Endothelial cell of umbilical vein (primary cell): ENCODE results near the gene PARP1. TPM values are rescaled to one million over a fixed set of nuclear protein-coding genes. Genes with fewer than 3 reads are reported as not detected.

Source experiments
- BruUV-seq: library from RNA; stranded (reverse); fragments of 400-500 nt; replicated peaks from 2 replicates; lab custom pipeline; 2021; lab: Mats Ljungman, UMichigan
- CTCF ChIA-PET: fragments of 300-600, 350-600 bp; sonication (Branson Sonifier 250); formaldehyde crosslinking; loops from one replicate; lab custom pipeline; 2021; ENCODE audit warnings: antibody characterized with exemption, inconsistent platforms; lab: Charles Lee
- POLR2A ChIA-PET: fragments of 300-600, 350-600 bp; sonication (Branson Sonifier 250); formaldehyde crosslinking; loops from one replicate; lab custom pipeline; 2021; ENCODE audit warnings: antibody characterized with exemption, inconsistent platforms; lab: Charles Lee
- DNase-seq: peaks from one replicate; pipeline ENCODE4 v3.0.0-alpha.2; 2011; ENCODE audit warnings: low read depth, low spot score
- FAIRE-seq: peaks from 2 replicates; lab custom pipeline; 2011; peaks lifted over from hg19 to GRCh38; lab: Jason Lieb, UNC
- H2AFZ ChIP-seq: 2 replicates; pipeline ENCODE4 v1.6.0; 2012; ENCODE audit warnings: low read depth, low read length, control low read depth, inconsistent platforms
- H3K27ac ChIP-seq: 2 replicates; pipeline ENCODE4 v1.5.1; 2011; ENCODE audit warnings: low read depth, mild to moderate bottlenecking, control low read depth, low read length, moderate library complexity; ENCODE audit not compliant: insufficient read depth
- H3K27me3 ChIP-seq, 2 experiments: 2 replicates each; pipeline versions ENCODE4 v1.6.0 to v1.6.1; 2011; ENCODE audit warnings: low read length in 2 of 2, mixed read lengths in 1 of 2; ENCODE audit not compliant: control insufficient read depth in 2 of 2, insufficient read depth in 2 of 2
- H3K36me3 ChIP-seq, 2 experiments: 2 replicates in 1 of 2; 3 replicates in 1 of 2; pipeline ENCODE4 v1.5.1; 2011; ENCODE audit warnings: low read length in 2 of 2, mild to moderate bottlenecking in 1 of 2, moderate library complexity in 1 of 2; ENCODE audit not compliant: control insufficient read depth in 2 of 2, insufficient read depth in 2 of 2; ENCODE audit errors: extremely low read depth in 1 of 2
- H3K4me1 ChIP-seq: 3 replicates; pipeline ENCODE4 v1.5.1; 2011; ENCODE audit warnings: mild to moderate bottlenecking, low read length; ENCODE audit not compliant: control insufficient read depth, insufficient read depth; ENCODE audit errors: extremely low read depth
- H3K4me2 ChIP-seq: 2 replicates; pipeline ENCODE4 v1.6.1; 2011; ENCODE audit warnings: low read length, control low read depth, mixed read lengths; ENCODE audit not compliant: insufficient read depth
- H3K4me3 ChIP-seq, 3 experiments: fragments of 200-600 bp in 1 of 3; sonication (generic), shearing (Covaris generic) in 1 of 3; replicated peaks in 1 of 3; 2 replicates each; pipeline ENCODE4 v1.5.1; 2011 to 2016; ENCODE audit warnings: control low read depth in 3 of 3, low read length in 3 of 3, mild to moderate bottlenecking in 2 of 3, inconsistent platforms in 1 of 3, low read depth in 1 of 3, moderate library complexity in 1 of 3; ENCODE audit not compliant: insufficient read depth in 1 of 3
- H3K79me2 ChIP-seq: 2 replicates; pipeline ENCODE4 v1.6.0; 2012; ENCODE audit warnings: low read length, inconsistent platforms; ENCODE audit not compliant: control insufficient read depth, insufficient read depth
- H3K9ac ChIP-seq: replicated peaks from 2 replicates; pipeline ENCODE3; 2011; ENCODE audit warnings: low read length, control low read depth; ENCODE audit not compliant: insufficient read depth; ENCODE audit errors: extremely low read depth
- H3K9me1 ChIP-seq: replicated peaks from 3 replicates; pipeline ENCODE4 v1.6.0; 2011; ENCODE audit warnings: mild to moderate bottlenecking, low read length; ENCODE audit not compliant: control insufficient read depth, insufficient read depth; ENCODE audit errors: extremely low read depth
- H3K9me3 ChIP-seq: replicated peaks from 2 replicates; pipeline ENCODE4 v1.5.1; 2012; ENCODE audit warnings: low read length, inconsistent platforms; ENCODE audit not compliant: control insufficient read depth, insufficient read depth
- H4K20me1 ChIP-seq: replicated peaks from 2 replicates; pipeline ENCODE3; 2011; ENCODE audit warnings: mild to moderate bottlenecking, low read length; ENCODE audit not compliant: control insufficient read depth, insufficient read depth; ENCODE audit errors: extremely low read depth
- CTCF ChIP-seq, 2 donors: IDR thresholded peaks; 1 replicate in 1 of 2; 2 replicates in 1 of 2; pipeline ENCODE4 v1.5.1; 2011; ENCODE audit warnings: low read length in 2 of 2, mild to moderate bottlenecking in 2 of 2, moderate library complexity in 2 of 2, control low read depth in 1 of 2, inconsistent platforms in 1 of 2, low read depth in 1 of 2; ENCODE audit not compliant: insufficient read depth in 1 of 2; ENCODE audit errors: extremely low read depth in 1 of 2
- EZH2 ChIP-seq: IDR thresholded peaks from 2 replicates; pipeline ENCODE4 v1.6.1; 2012; ENCODE audit warnings: borderline replicate concordance, low read depth, mild to moderate bottlenecking, moderate library complexity, low read length, inconsistent platforms; ENCODE audit not compliant: severe bottlenecking
- FOS ChIP-seq: IDR thresholded peaks from 2 replicates; pipeline ENCODE4 v1.6.1; 2011; ENCODE audit warnings: mild to moderate bottlenecking, low read length, moderate library complexity, borderline replicate concordance; ENCODE audit not compliant: insufficient read depth
- GATA2 ChIP-seq: IDR thresholded peaks from 2 replicates; pipeline ENCODE4 v1.7.0; 2011; ENCODE audit warnings: low read depth, mild to moderate bottlenecking, moderate library complexity, mixed read lengths, low read length; ENCODE audit not compliant: insufficient read length, insufficient read depth
- JUN ChIP-seq: IDR thresholded peaks from 2 replicates; pipeline ENCODE4 v1.6.1; 2011; ENCODE audit warnings: borderline replicate concordance, low read depth; ENCODE audit not compliant: insufficient read length, insufficient read depth
- MAX ChIP-seq: IDR thresholded peaks from 2 replicates; pipeline ENCODE4 v1.6.1; 2011; ENCODE audit not compliant: insufficient read depth, insufficient read length
- MYC ChIP-seq: IDR thresholded peaks from one replicate; pipeline ENCODE4 v1.6.1; 2011; ENCODE audit warnings: mild to moderate bottlenecking, low read depth, low read length
- POLR2A ChIP-seq: IDR thresholded peaks from 2 replicates; pipeline ENCODE4 v1.6.1; 2012; ENCODE audit warnings: low read depth, mild to moderate bottlenecking, control low read depth, low read length
- POLR2AphosphoS5 ChIP-seq: IDR thresholded peaks from 2 replicates; pipeline ENCODE4 v1.6.1; 2012; ENCODE audit warnings: low read depth, mild to moderate bottlenecking, control low read depth, low read length, moderate library complexity; ENCODE audit not compliant: insufficient read depth
- dilution Hi-C: fragments of 300-500 bp; cut with MboI; formaldehyde crosslinking; loops from one replicate; pipeline ENCODE4 v1.15.0; 2019; ENCODE audit warnings: low sequenced_read_pairs; ENCODE audit not compliant: extremely low pct_ligation_motif_present
- intact Hi-C: fragments of 100-400 bp; cut with micrococcal nuclease; formaldehyde crosslinking; loops from one replicate; pipeline ENCODE4 v1.10.0; 2022
- polyA plus RNA-seq, 4 experiments: library from polyadenylated mRNA; depleted of rRNA in 3 of 4; stranded (reverse) in 3 of 4; unstranded in 1 of 4; fragments of >200 nt; gene quantifications; 2 replicates each; pipeline versions ENCODE4 v1.2.1 to v1.2.3, GENCODE V29; 2011 to 2012; ENCODE audit warnings: missing spikeins in 1 of 4
- total RNA-seq: library from RNA; stranded (reverse); gene quantifications from 2 replicates; pipeline ENCODE4 v1.2.3, GENCODE V29; 2021

PARP1 gene
- total and polyA plus RNA-seq, 2 donors (not counting 3 experiments of a cell fraction or from before 2014, with no cell fraction given): 136 to 160 TPM

GRCh38 chr1:226443439-226443838 lies 35.5 kb upstream of the PARP1 start:
- Histone ChIP-seq H3K9me3 (no peaks in the 10 kb centered on the region), H4K20me1 (no peaks in the 10 kb centered on the region), H3K79me2 (no peaks in the 10 kb centered on the region), H3K9ac (no peak overlapping the region), H2AFZ (no peak overlapping the region), H3K4me3 (no peak overlapping the region), H3K4me1 (no peaks in the 10 kb centered on the region), H3K9me1 (no peaks in the 10 kb centered on the region), H3K36me3 (no peaks in the 10 kb centered on the region), H3K4me2 (no peak overlapping the region), H3K27me3 (peaks cover 0 to 7% of the 10 kb centered on the region in 2 experiments), H3K27ac (no peak overlapping the region)
- TF ChIP-seq POLR2A (no peak), EZH2 (no peak), MYC (no peak), POLR2AphosphoS5 (no peak), JUN (no peak), GATA2 (no peak), MAX (no peak), FOS (no peak), CTCF (IDR thresholded peaks at IDR 0.05; ENCODE audit: extremely low read depth in 1 of 2, insufficient read depth in 1 of 2, low read depth in 1 of 2, low read length in 2 of 2) (no peak)
- ChIA-PET CTCF (no interaction called here), POLR2A (no interaction called here)
- no peak for DNase-seq
- intact Hi-C loops: no loop called here
- BruUV-seq: no TSS peak
- no peak for FAIRE-seq
- dilution Hi-C loops: no loop called here
